CD4-positive, alpha-beta T cell treated with Interleukin-6 for 4 hours (primary cell): ENCODE data around the gene PCK1.

Experiments
- DNase-seq: peaks from one replicate; pipeline ENCODE4 v3.0.0-alpha.2; 2020; ENCODE audit warnings: mixed read lengths

Gene PCK1

GRCh38 chr20:57561356-57562279, 708 bp downstream of the PCK1 start:
- no peak for DNase-seq

- no peak for DNase-seq
Measured at GRCh38 chr20:57562541-57563465, 1.9 kb downstream of the PCK1 start.

- no peak for DNase-seq
Measured at GRCh38 chr20:57563522-57563921, 2.6 kb downstream of the PCK1 start.

- DNase-seq, result no peak
Measured at GRCh38 chr20:57564180-57564802, 3.4 kb downstream of the PCK1 start.

GRCh38 chr20:57564951-57565642, 4.2 kb downstream of the PCK1 start:
- DNase-seq, result no peak

- no peak for DNase-seq
Measured at GRCh38 chr20:57566399-57566798, 5.5 kb downstream of the PCK1 start.

GRCh38 chr20:57566803-57567459, 6.0 kb downstream of the PCK1 start:
- no peak for DNase-seq

- no peak for DNase-seq
Measured at GRCh38 chr20:57567471-57568079, 6.7 kb downstream of the PCK1 start.

- DNase-seq, result no peak
Measured at GRCh38 chr20:57568088-57568896, 7.4 kb downstream of the PCK1 start.

- DNase-seq, result no peak
Measured at GRCh38 chr20:57568960-57569359, 8.1 kb downstream of the PCK1 start.

GRCh38 chr20:57570145-57570850, 9.4 kb downstream of the PCK1 start:
- no peak for DNase-seq

GRCh38 chr20:57570920-57571319, 10.0 kb downstream of the PCK1 start:
- no peak for DNase-seq

- no peak for DNase-seq
Measured at GRCh38 chr20:57571782-57572416, 11.0 kb downstream of the PCK1 start.

GRCh38 chr20:57573242-57573641, 12.3 kb downstream of the PCK1 start:
- DNase-seq, result no peak

- DNase-seq, result no peak
Measured at GRCh38 chr20:57573894-57574293, 13.0 kb downstream of the PCK1 start.

GRCh38 chr20:57574954-57575353, 14.0 kb downstream of the PCK1 start:
- no peak for DNase-seq

GRCh38 chr20:57576002-57576401, 15.1 kb downstream of the PCK1 start:
- no peak for DNase-seq

GRCh38 chr20:57576617-57577550, 16.0 kb downstream of the PCK1 start:
- no peak for DNase-seq
